Measurements from ENCODE around the gene TRIP12.
"Not testable (repeated sequence)": the region's sequence is repeated elsewhere in the genome, so short reads cannot be mapped to it uniquely, and the experiment has no call there.

The TRIP12 gene

GRCh38 chr2:229834368-229834767, 87.4 kb downstream of the TRIP12 start:
- peak; percentile 76 for TF ChIP-seq REST (IDR thresholded peaks at IDR 0.05; ENCODE audit: insufficient replicate concordance, low read depth)
- H3K27me3 ChIP-seq (ENCODE audit: insufficient read depth, poor library complexity, severe bottlenecking); DNase-seq (ENCODE audit: low read depth in 1 of 2, low spot score in 1 of 2); H3K27ac ChIP-seq (replicated peaks); H3K4me3 ChIP-seq (replicated peaks; ENCODE audit: insufficient read depth, low read length): not testable (repeated sequence)

GRCh38 chr2:229832510-229832898, 89.3 kb downstream of the TRIP12 start:
- H3K4me3 ChIP-seq (replicated peaks; ENCODE audit: insufficient read depth, low read length) = no peak overlapping the region
- TF ChIP-seq REST (IDR thresholded peaks at IDR 0.05; ENCODE audit: insufficient replicate concordance, low read depth) (no peak), SPI1 (IDR thresholded peaks at IDR 0.05; ENCODE audit: borderline replicate concordance, low read depth) (no peak), CTCF (IDR thresholded peaks at IDR 0.05; ENCODE audit: insufficient read depth, low read length) (no peak), GABPA (IDR thresholded peaks at IDR 0.05; ENCODE audit: low read depth) (no peak), POLR2AphosphoS5 (IDR thresholded peaks at IDR 0.05; ENCODE audit: low read depth) (no peak)
- DNase-seq (ENCODE audit: low read depth in 1 of 2, low spot score in 1 of 2) = no peak
- no peak overlapping the region for H3K27ac ChIP-seq (replicated peaks)
- H3K27me3 ChIP-seq (ENCODE audit: insufficient read depth, poor library complexity, severe bottlenecking) = no peaks in the 10 kb centered on the region

- Histone ChIP-seq H3K4me3 (replicated peaks; ENCODE audit: insufficient read depth, low read length) (no peak overlapping the region), H3K27me3 (ENCODE audit: insufficient read depth, poor library complexity, severe bottlenecking) (no peaks in the 10 kb centered on the region), H3K27ac (replicated peaks) (no peak overlapping the region)
- TF ChIP-seq CTCF (IDR thresholded peaks at IDR 0.05; ENCODE audit: insufficient read depth, low read length) = no peak
- DNase-seq (ENCODE audit: low read depth in 1 of 2, low spot score in 1 of 2) = no peak
These were observed 89.9 kb downstream of the TRIP12 start for GRCh38 chr2:229831805-229832509.

GRCh38 chr2:229825476-229825875, 96.3 kb downstream of the TRIP12 start:
- Histone ChIP-seq H3K4me3 (replicated peaks; ENCODE audit: insufficient read depth, low read length) (no peak overlapping the region), H3K27ac (replicated peaks) (no peak overlapping the region), H3K27me3 (ENCODE audit: insufficient read depth, poor library complexity, severe bottlenecking) (no peaks in the 10 kb centered on the region)
- DNase-seq (ENCODE audit: low read depth in 1 of 2, low spot score in 1 of 2) = no peak
- no peak for TF ChIP-seq REST (IDR thresholded peaks at IDR 0.05; ENCODE audit: insufficient replicate concordance, low read depth)
- no peak for TF ChIP-seq CTCF (IDR thresholded peaks at IDR 0.05; ENCODE audit: insufficient read depth, low read length)
- TF ChIP-seq SPI1 (IDR thresholded peaks at IDR 0.05; ENCODE audit: borderline replicate concordance, low read depth) = no peak
